ENCODE results near the gene MYO1H.

The MYO1H gene

DNA sequence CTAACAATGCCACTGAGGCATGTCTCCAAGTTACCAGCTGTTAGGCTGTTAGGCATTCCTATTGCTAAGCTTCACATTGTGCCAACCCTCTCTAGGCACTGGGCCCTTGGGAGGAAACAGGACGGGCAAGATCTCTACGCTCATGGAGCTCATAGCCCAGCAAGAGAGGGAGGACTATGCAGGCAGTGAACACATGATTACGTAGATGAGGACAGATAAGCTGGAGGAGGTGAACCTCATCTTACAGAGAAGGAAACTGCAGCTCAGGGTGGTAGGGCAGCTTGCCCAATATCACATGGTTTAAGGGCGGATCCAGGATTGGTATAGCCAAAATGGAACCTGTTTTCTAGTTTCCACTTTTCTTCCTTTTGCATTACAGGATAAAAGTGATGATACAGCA is 137.5 kb downstream of the MYO1H start:
- no peak for DNase-seq
- H3K27me3 ChIP-seq (replicated peaks) = no peaks in the 10 kb centered on the region
- peaks cover 60% of the 10 kb centered on the region for H3K36me3 ChIP-seq (replicated peaks)
- no peak overlapping the region for H3K27ac ChIP-seq
- in situ Hi-C loops (cut with HindIII; ENCODE audit: low pct_ligation_motif_present, low sequenced_read_pairs) = no loop called here
- TF ChIP-seq, protein P1, sequence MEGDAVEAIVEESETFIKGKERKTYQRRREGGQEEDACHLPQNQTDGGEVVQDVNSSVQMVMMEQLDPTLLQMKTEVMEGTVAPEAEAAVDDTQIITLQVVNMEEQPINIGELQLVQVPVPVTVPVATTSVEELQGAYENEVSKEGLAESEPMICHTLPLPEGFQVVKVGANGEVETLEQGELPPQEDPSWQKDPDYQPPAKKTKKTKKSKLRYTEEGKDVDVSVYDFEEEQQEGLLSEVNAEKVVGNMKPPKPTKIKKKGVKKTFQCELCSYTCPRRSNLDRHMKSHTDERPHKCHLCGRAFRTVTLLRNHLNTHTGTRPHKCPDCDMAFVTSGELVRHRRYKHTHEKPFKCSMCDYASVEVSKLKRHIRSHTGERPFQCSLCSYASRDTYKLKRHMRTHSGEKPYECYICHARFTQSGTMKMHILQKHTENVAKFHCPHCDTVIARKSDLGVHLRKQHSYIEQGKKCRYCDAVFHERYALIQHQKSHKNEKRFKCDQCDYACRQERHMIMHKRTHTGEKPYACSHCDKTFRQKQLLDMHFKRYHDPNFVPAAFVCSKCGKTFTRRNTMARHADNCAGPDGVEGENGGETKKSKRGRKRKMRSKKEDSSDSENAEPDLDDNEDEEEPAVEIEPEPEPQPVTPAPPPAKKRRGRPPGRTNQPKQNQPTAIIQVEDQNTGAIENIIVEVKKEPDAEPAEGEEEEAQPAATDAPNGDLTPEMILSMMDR (IDR thresholded peaks at IDR 0.05; ENCODE audit: low read depth, low read length, missing control alignments) = no peak
- no peak overlapping the region for H3K4me3 ChIP-seq (ENCODE audit: low read depth, low read length)

DNA sequence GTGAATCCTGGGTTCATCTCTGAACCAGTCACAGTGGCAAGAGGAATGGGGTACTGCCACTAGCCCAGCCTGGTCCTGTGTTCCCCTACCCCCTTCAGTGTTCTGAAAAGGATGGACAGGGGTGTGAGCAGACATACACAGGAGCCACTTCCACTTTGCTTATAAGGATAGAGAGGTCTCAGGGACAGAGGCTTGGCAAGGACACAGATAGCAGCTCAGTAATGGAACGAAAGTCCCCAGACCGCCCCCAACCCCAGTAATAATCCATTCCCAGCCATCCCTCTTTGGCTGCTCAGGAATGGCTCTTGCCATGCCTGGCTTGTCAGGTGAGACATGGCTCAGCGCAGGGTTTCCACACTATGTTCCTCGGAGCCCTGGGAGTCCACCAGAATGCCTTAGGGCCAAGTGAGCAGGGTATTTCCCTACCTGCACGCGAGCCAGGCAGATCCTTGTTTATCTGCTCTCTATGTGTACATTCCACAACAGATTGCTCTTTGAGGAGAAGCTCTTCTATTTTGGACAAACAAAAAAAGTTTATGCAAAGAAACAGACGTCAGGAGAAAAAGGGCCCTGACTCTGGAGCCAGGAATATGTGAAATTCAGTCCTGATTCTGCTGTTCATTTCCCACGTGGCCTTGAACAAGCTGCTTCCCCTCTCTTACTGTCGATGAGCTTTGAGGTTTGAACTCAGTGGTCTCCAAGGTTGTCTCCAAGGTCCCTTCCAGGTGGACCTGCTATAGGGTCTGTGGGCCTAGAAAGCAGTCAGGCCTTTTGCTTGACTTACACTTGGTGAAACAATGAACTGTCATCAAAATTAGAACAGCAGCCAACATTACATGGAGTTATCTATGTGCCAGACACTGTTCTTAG is 139.7 kb downstream of the MYO1H start:
- Histone ChIP-seq H3K27ac (no peak overlapping the region), H3K4me3 (ENCODE audit: low read depth, low read length) (no peak overlapping the region), H3K27me3 (replicated peaks) (no peaks in the 10 kb centered on the region), H3K36me3 (replicated peaks) (peaks cover 65% of the 10 kb centered on the region)
- TF ChIP-seq, protein P1 (IDR thresholded peaks at IDR 0.05; ENCODE audit: low read depth, low read length, missing control alignments) = no peak
- no peak for DNase-seq
- in situ Hi-C loops (cut with HindIII; ENCODE audit: low pct_ligation_motif_present, low sequenced_read_pairs) = no loop called here

DNA sequence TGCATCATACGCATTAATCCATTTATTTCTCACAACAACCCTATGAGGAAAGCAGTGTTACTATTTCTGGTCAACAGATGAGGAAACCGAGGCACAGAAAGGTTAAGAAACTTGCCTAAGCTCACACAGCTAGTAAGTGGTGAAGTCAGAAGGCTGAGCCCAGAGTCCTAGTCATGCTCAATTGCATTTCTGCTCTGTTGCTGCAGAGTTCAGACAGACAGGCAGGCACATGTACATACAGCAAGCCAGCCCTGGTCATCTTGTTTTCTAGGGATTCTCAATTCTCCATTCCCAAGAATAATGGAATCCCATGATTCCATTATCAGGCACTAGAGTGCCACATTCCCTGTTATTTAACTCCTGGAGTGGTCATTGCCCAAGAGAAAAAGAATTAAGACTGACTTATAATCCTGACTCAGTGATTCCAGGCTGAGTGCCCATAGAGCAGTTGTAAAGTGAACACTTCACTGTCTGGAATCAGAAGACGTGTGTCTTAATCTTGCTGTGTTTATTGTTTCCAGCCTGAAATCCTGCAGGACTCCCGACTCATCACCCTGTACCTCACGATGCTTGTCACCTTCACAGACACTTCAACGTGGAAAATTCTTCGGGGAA is 140.5 kb downstream of the MYO1H start:
- no peaks in the 10 kb centered on the region for H3K27me3 ChIP-seq (replicated peaks)
- H3K27ac ChIP-seq = no peak overlapping the region
- H3K4me3 ChIP-seq (ENCODE audit: low read depth, low read length) = no peak overlapping the region
- no peak for DNase-seq
- in situ Hi-C loops (cut with HindIII; ENCODE audit: low pct_ligation_motif_present, low sequenced_read_pairs) = no loop called here
- TF ChIP-seq, protein P1 (IDR thresholded peaks at IDR 0.05; ENCODE audit: low read depth, low read length, missing control alignments) = no peak
- peaks cover 65% of the 10 kb centered on the region for H3K36me3 ChIP-seq (replicated peaks)

DNA sequence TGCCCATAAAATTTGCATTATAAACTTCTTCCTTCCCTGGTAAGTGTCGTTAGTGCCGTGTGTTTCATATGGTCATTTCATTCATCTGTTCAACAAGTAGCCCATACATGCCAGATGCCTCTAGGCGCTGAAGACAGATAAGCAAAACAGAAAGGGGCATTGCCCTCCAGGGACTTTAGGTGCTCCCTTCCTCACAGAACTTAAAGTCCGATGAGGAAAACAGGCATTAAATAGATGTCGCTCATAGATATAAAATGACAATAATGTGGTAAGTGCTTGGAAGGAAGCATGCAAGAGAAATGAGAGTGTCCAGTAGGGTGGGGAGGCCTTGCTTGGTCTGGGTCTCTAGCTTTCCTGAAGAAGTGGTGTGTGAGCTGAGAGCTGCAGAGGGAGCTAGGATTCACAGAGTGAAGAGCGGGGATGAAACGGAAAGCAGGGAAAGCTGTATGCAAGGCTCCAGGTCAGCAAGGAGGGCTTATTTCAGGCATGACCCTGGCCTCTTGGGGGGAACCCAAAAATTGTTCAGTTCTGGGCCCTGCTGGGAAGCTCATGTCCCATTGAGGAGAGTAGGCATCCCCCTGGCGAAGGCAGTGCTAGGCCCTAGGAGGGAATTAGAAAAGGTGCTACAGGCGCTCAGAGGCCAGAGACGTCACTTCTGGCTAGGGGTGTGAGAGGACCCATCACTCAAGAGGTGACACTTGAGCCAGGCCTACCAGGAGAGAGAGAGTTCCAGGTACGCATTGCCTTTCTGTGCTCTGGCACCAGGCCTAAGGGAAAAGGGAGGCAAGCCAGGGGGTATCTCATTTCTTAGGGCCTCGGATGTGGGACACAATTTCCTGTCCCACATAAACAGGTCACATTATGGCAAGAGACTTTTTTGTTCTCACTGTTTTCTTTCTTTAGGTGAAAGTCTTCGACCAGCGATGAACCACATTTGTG is 141.6 kb downstream of the MYO1H start:
- no peak for DNase-seq
- TF ChIP-seq, protein P1 (IDR thresholded peaks at IDR 0.05; ENCODE audit: low read depth, low read length, missing control alignments) = no peak
- Histone ChIP-seq H3K27me3 (replicated peaks) (no peaks in the 10 kb centered on the region), H3K4me3 (ENCODE audit: low read depth, low read length) (no peak overlapping the region), H3K27ac (no peak overlapping the region), H3K36me3 (replicated peaks) (peaks cover 58% of the 10 kb centered on the region)
- in situ Hi-C loops (cut with HindIII; ENCODE audit: low pct_ligation_motif_present, low sequenced_read_pairs) = no loop called here

DNA sequence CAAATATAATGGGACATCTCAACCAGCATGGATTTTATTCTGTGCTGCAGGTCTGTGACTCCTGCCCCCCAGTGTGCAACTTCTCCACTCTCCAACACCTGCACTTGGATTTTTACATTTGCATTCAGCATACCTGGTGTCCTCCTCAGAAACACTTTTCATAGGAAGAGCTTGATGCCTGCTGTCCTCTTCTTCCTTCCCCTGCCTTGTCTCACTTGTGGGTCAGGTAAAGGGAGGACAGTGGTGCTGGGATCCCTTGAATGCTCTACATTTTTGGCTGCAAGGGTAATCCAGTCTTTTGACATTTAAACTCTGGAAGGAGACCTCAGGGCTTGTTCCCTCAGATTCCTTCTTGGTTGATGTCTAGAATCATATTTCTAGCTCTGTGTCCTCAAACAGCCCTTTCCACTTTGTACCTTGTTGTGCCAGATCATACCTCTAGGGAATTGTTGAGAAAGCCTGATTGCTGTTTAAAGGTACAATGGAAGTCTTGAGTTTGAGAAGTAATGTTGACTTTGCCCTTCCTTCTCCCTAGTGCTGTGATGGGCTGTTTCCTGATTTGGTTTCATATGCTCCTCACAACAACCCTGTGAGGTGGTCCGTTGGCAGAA is 142.4 kb downstream of the MYO1H start:
- Histone ChIP-seq H3K27ac (no peak overlapping the region), H3K27me3 (replicated peaks) (no peaks in the 10 kb centered on the region), H3K36me3 (replicated peaks) (peaks cover 52% of the 10 kb centered on the region), H3K4me3 (ENCODE audit: low read depth, low read length) (no peak overlapping the region)
- no peak for DNase-seq
- in situ Hi-C loops (cut with HindIII; ENCODE audit: low pct_ligation_motif_present, low sequenced_read_pairs) = no loop called here
- TF ChIP-seq, protein P1 (IDR thresholded peaks at IDR 0.05; ENCODE audit: low read depth, low read length, missing control alignments) = no peak
